SK-N-SH treated with all-trans-retinoic acid at 6 μM for 48 hours (cell line): Measurements from ENCODE around the gene C1orf198.

Source experiments
- ATAC-seq: fragments of 200-7000 bp; cut with Tn5 transposase; 3 replicates; pipeline ENCODE4 v1.9.1; 2020; ENCODE audit warnings: mild to moderate bottlenecking, moderate library complexity
- ARNTL ChIP-seq: fragments of 450-650 bp; formaldehyde crosslinking; IDR thresholded peaks from 2 replicates; pipeline ENCODE4 v1.5.0; 2020; ENCODE audit warnings: low read depth, mild to moderate bottlenecking, moderate library complexity, borderline replicate concordance
- CSDC2 ChIP-seq: fragments of 250-450 bp; sonication (Bioruptor Pico); IDR thresholded peaks from 2 replicates; pipeline ENCODE4 v1.5.0; 2020; ENCODE audit warnings: mild to moderate bottlenecking, moderate library complexity
- CSRNP3 ChIP-seq: fragments of 250-450 bp; sonication (Bioruptor Pico); IDR thresholded peaks from 2 replicates; pipeline ENCODE4 v1.5.1; 2021; ENCODE audit warnings: mild to moderate bottlenecking, moderate library complexity
- GLIS3 ChIP-seq: fragments of 250-450 bp; sonication (Bioruptor Pico); IDR thresholded peaks from 2 replicates; pipeline ENCODE4 v1.5.0; 2020; ENCODE audit warnings: mild to moderate bottlenecking, moderate library complexity
- ISL1 ChIP-seq: fragments of 250-450 bp; sonication (Bioruptor Pico); IDR thresholded peaks from 2 replicates; pipeline ENCODE4 v2.1.2; 2022; ENCODE audit warnings: mild to moderate bottlenecking, moderate library complexity
- PATZ1 ChIP-seq: fragments of 250-450 bp; sonication (Bioruptor Pico); IDR thresholded peaks from 2 replicates; pipeline ENCODE4 v1.8.0; 2020; ENCODE audit warnings: mild to moderate bottlenecking, moderate library complexity, borderline replicate concordance
- POU6F1 ChIP-seq: fragments of 250-450 bp; sonication (Bioruptor Pico); IDR thresholded peaks from 2 replicates; pipeline ENCODE4 v1.8.0; 2021; ENCODE audit warnings: low read depth, mild to moderate bottlenecking, moderate library complexity, borderline replicate concordance
- RARB ChIP-seq: fragments of 250-450 bp; sonication (Bioruptor Pico); IDR thresholded peaks from 2 replicates; pipeline ENCODE4 v1.8.0; 2021; ENCODE audit warnings: mild to moderate bottlenecking, moderate library complexity
- SNAI2 ChIP-seq: fragments of 250-450 bp; sonication (Bioruptor Pico); IDR thresholded peaks from 2 replicates; pipeline ENCODE4 v1.5.0; 2020; ENCODE audit warnings: mild to moderate bottlenecking, moderate library complexity
- TCF4 ChIP-seq: fragments of 250-450 bp; sonication (Bioruptor Pico); IDR thresholded peaks from 2 replicates; pipeline ENCODE4 v1.8.0; 2021; ENCODE audit warnings: mild to moderate bottlenecking, moderate library complexity, borderline replicate concordance
- TOX ChIP-seq: fragments of 250-450 bp; sonication (Bioruptor Pico); IDR thresholded peaks from 2 replicates; pipeline ENCODE4 v1.8.0; 2021; ENCODE audit warnings: mild to moderate bottlenecking, moderate library complexity, borderline replicate concordance
- ZFP3 ChIP-seq: fragments of 250-450 bp; sonication (Bioruptor Pico); IDR thresholded peaks from 2 replicates; pipeline ENCODE4 v1.5.0; 2020; ENCODE audit warnings: mild to moderate bottlenecking, moderate library complexity
- ZFP30 ChIP-seq: fragments of 450-650 bp; formaldehyde crosslinking; IDR thresholded peaks from 2 replicates; pipeline ENCODE4 v1.5.0; 2022; ENCODE audit warnings: mild to moderate bottlenecking, moderate library complexity
- ZNF70 ChIP-seq: fragments of 450-650 bp; formaldehyde crosslinking; IDR thresholded peaks from 2 replicates; pipeline ENCODE4 v1.5.0; 2020; ENCODE audit warnings: mild to moderate bottlenecking, moderate library complexity
- ZNF8 ChIP-seq: fragments of 450-650 bp; formaldehyde crosslinking; IDR thresholded peaks from 2 replicates; pipeline ENCODE4 v1.5.0; 2020; ENCODE audit warnings: mild to moderate bottlenecking, moderate library complexity
- TF ChIP-seq, protein P1 (sequence below): fragments of 250-450 bp; sonication (Bioruptor Pico); IDR thresholded peaks from 2 replicates; pipeline ENCODE4 v1.5.0; 2020; ENCODE audit warnings: mild to moderate bottlenecking, moderate library complexity
- TF ChIP-seq, protein P2 (sequence below): fragments of 250-450 bp; sonication (Bioruptor Pico); IDR thresholded peaks from 2 replicates; pipeline ENCODE4 v1.5.1; 2020; ENCODE audit warnings: low read depth, mild to moderate bottlenecking, moderate library complexity

The C1orf198 gene

GRCh38 chr1:230809256-230809990 lies 58.9 kb downstream of the C1orf198 start (continued):
- TF ChIP-seq, protein P1, sequence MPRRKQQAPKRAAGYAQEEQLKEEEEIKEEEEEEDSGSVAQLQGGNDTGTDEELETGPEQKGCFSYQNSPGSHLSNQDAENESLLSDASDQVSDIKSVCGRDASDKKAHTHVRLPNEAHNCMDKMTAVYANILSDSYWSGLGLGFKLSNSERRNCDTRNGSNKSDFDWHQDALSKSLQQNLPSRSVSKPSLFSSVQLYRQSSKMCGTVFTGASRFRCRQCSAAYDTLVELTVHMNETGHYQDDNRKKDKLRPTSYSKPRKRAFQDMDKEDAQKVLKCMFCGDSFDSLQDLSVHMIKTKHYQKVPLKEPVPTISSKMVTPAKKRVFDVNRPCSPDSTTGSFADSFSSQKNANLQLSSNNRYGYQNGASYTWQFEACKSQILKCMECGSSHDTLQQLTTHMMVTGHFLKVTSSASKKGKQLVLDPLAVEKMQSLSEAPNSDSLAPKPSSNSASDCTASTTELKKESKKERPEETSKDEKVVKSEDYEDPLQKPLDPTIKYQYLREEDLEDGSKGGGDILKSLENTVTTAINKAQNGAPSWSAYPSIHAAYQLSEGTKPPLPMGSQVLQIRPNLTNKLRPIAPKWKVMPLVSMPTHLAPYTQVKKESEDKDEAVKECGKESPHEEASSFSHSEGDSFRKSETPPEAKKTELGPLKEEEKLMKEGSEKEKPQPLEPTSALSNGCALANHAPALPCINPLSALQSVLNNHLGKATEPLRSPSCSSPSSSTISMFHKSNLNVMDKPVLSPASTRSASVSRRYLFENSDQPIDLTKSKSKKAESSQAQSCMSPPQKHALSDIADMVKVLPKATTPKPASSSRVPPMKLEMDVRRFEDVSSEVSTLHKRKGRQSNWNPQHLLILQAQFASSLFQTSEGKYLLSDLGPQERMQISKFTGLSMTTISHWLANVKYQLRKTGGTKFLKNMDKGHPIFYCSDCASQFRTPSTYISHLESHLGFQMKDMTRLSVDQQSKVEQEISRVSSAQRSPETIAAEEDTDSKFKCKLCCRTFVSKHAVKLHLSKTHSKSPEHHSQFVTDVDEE (CRISPR knock-in tag), result no peak
- no peak for TF ChIP-seq ARNTL
- TF ChIP-seq ZFP30 (CRISPR knock-in tag), result no peak
- TF ChIP-seq ZFP3 (CRISPR knock-in tag), result no peak

DNA sequence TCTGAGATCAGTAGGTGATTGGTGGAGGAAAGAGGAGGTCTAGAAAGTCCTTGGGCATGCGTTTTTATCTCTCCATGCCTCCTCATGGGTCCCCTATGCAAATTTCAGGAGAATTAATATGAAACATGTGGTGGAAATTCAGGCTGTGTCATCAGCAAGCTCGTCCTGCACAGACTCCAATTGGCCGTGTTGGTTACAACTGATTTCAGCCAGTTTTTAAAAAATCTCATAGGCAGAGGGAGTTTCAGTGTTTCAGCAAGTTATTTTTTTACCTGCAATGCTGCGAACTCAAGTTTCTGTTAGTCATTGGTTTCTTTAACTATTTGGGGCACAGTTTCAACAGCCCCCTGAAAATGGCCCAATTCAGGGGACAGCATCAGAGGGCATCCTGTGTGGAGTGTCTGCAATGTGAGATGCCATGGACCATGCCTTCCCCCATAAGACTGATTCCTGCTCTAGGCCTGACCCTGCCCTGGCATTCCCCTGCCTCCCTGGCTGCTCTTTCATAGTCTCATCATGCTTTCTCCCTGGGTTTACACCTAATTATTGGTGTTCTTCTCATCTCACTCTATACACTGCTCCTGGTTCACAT lies 59.9 kb downstream of the C1orf198 start:
- ATAC-seq, result peak; percentile 63; the same call in 2 of the 3 replicates
- no peak for TF ChIP-seq SNAI2
- no peak for TF ChIP-seq ZNF70 (CRISPR knock-in tag)
- no peak for TF ChIP-seq POU6F1 (CRISPR knock-in tag)
- no peak for TF ChIP-seq CSRNP3
- TF ChIP-seq ZFP30 (CRISPR knock-in tag), result no peak
- TF ChIP-seq, protein P1 (CRISPR knock-in tag), result no peak
- no peak for TF ChIP-seq TCF4 (CRISPR knock-in tag)
- TF ChIP-seq, protein P2, sequence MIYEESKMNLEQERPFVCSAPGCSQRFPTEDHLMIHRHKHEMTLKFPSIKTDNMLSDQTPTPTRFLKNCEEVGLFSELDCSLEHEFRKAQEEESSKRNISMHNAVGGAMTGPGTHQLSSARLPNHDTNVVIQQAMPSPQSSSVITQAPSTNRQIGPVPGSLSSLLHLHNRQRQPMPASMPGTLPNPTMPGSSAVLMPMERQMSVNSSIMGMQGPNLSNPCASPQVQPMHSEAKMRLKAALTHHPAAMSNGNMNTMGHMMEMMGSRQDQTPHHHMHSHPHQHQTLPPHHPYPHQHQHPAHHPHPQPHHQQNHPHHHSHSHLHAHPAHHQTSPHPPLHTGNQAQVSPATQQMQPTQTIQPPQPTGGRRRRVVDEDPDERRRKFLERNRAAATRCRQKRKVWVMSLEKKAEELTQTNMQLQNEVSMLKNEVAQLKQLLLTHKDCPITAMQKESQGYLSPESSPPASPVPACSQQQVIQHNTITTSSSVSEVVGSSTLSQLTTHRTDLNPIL, result no peak
- TF ChIP-seq GLIS3 (CRISPR knock-in tag), result no peak
- TF ChIP-seq ZFP3 (CRISPR knock-in tag), result no peak
- no peak for TF ChIP-seq RARB
- no peak for TF ChIP-seq PATZ1 (CRISPR knock-in tag)
- TF ChIP-seq ISL1, result no peak
- no peak for TF ChIP-seq TOX (CRISPR knock-in tag)
- TF ChIP-seq ZNF8, result no peak
- TF ChIP-seq CSDC2 (CRISPR knock-in tag), result no peak
- TF ChIP-seq, all 23 proteins: peak for 0
